ENCODE measurements around the gene HPD.
"Not testable (repeated sequence)": the region's sequence is repeated elsewhere in the genome, so short reads cannot be mapped to it uniquely, and the experiment has no call there.

HPD gene

GRCh38 chr12:121792607-121793439 is 65.8 kb downstream of the HPD start:
- H3K27me3 ChIP-seq (ENCODE audit: insufficient read depth, low read depth, severe bottlenecking), result no peaks in the 10 kb centered on the region
- DNase-seq, result no peak
- H3K4me3 ChIP-seq (ENCODE audit: low read depth, low read length), result no peak overlapping the region
- H3K9me3 ChIP-seq (ENCODE audit: severe bottlenecking), result no peaks in the 10 kb centered on the region
- TF ChIP-seq CTCF (IDR thresholded peaks at IDR 0.05; ENCODE audit: low read depth, low read length), result no peak
- peaks cover 20% of the 10 kb centered on the region for H3K36me3 ChIP-seq
- no peak overlapping the region for H3K27ac ChIP-seq

- Histone ChIP-seq H3K27me3 (ENCODE audit: insufficient read depth, low read depth, severe bottlenecking) (no peaks in the 10 kb centered on the region), H3K36me3 (peaks cover 16% of the 10 kb centered on the region), H3K9me3 (ENCODE audit: severe bottlenecking) (no peaks in the 10 kb centered on the region), H3K4me3 (ENCODE audit: low read depth, low read length) (no peak overlapping the region), H3K27ac (no peak overlapping the region)
- no peak for DNase-seq
- 0 out of 2 replicates have a peak, but pooled peaks have one; percentile 13 for TF ChIP-seq CTCF (IDR thresholded peaks at IDR 0.05; ENCODE audit: low read depth, low read length)
Observed at GRCh38 chr12:121791671-121792551, 66.7 kb downstream of the HPD start.

GRCh38 chr12:121790785-121791184 is 67.9 kb downstream of the HPD start:
- not testable (repeated sequence) for H3K9me3 ChIP-seq (ENCODE audit: severe bottlenecking); H3K27me3 ChIP-seq (ENCODE audit: insufficient read depth, low read depth, severe bottlenecking); H3K4me3 ChIP-seq (ENCODE audit: low read depth, low read length); H3K36me3 ChIP-seq; H3K27ac ChIP-seq; DNase-seq

- Histone ChIP-seq H3K4me3 (ENCODE audit: low read depth, low read length) (no peak overlapping the region), H3K27ac (no peak overlapping the region), H3K9me3 (ENCODE audit: severe bottlenecking) (no peaks in the 10 kb centered on the region), H3K36me3 (peaks cover under 1% of the 10 kb centered on the region; the same call in 1 of the 2 replicates), H3K27me3 (ENCODE audit: insufficient read depth, low read depth, severe bottlenecking) (no peaks in the 10 kb centered on the region)
- TF ChIP-seq CTCF (IDR thresholded peaks at IDR 0.05; ENCODE audit: low read depth, low read length), result no peak
- no peak for DNase-seq
Observed at GRCh38 chr12:121789800-121790728, 68.6 kb downstream of the HPD start.

Data from WERI-Rb-1 (cell line).